Measurements from ENCODE around the gene MDK.
"Not testable (repeated sequence)": the region's sequence is repeated elsewhere in the genome, so short reads cannot be mapped to it uniquely, and the experiment has no call there.

Gene MDK

DNA sequence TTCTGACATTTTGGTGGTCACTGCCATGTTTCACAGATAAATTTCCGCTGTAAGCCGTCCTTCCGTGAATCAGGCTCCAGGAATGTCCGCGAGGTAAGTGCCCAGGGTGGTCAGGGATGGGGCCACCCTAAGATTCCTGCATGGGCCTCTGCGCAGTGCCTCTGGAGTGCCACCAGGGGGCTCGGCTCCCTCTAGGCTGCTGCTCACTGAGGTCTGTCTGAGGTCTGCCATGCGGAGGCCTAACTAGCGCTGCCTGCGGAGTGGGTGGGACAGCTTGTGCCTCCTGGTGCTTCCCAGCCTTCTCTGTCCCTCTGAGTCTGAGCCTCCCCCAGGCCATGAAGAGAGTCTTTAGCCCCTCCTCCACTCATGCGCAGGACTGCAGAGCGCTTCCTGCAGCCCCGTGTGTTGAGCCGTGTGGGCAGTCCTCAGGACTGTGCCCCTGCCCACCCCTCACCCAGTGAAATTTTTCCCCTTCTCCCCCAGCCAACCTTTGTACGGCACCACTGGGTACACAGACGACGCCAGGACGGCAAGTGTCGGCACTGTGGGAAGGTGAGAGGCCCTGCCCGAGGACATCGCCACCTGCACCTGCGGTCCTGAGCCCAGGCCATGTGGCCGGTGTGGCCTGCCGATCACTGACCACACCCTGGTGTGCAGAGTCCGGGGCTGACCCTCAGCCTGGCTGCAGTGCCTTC lies 11.9 kb upstream of the MDK start:
- no peak for DNase-seq (ENCODE audit: low spot score)

DNA sequence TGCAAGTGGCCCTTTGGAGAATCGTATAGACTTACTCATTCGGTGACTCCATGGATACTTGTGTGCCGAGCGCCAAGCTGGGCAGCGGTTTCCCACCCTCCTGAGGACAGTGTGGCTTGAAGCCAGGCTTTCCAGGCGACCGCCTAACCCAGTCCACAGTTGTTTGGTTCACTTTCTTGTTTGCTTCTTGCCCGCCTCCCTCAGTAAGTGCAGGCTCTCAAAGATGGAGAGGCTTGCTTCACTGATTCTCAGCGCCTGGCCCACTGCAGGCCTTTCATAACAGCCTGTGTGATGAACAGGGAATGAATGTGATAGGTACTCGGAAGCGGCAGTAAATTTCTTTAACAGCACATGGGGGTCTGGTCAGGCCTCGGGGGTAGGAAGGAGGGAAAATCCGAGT lies 11.2 kb upstream of the MDK start:
- no peak for DNase-seq (ENCODE audit: low spot score)

DNA sequence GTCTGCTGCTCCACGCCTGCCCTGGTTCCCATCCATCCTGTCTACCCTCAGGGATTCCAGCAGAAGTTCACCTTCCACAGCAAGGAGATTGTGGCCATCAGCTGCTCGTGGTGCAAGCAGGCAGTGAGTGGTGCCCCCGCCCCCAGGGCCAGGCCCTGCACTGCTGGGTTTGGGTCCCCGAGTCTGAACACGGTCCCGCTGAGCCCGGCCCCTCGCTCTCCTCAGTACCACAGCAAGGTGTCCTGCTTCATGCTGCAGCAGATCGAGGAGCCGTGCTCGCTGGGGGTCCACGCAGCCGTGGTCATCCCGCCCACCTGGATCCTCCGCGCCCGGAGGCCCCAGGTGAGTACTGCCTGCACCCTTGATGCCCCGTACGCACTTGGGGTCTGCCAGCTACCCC lies 10.2 kb upstream of the MDK start:
- not testable (repeated sequence) for DNase-seq (ENCODE audit: low spot score)

DNA sequence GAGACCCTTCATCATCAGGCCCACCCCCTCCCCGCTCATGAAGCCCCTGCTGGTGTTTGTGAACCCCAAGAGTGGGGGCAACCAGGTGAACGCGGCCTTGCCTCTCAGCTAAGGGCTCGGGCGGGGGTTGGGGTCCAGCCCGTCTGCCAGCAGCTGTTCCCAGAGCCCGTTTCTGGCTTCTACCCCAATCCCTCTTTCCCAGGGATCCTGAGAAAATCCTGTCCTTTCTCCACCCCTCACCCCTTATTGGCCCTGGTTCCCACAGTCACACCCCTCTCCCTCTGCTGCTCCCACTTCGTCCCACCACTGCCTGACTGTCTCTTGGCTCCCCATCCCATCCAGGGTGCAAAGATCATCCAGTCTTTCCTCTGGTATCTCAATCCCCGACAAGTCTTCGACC lies 9.4 kb upstream of the MDK start:
- no peak for DNase-seq (ENCODE audit: low spot score)

DNA sequence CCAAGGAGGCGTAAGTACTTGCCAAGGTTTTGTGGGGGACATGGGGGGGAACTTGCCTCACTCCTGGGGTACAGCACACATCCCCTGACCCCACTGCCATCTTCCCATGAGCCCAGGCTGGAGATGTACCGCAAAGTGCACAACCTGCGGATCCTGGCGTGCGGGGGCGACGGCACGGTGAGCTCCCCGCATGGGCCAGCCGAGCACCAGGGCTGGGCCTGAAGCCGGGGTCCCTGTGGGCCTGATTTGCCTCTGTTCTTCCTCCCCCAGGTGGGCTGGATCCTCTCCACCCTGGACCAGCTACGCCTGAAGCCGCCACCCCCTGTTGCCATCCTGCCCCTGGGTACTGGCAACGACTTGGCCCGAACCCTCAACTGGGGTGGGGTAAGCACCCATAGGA lies 9.0 kb upstream of the MDK start:
- DNase-seq (ENCODE audit: low spot score) = not testable (repeated sequence)

DNA sequence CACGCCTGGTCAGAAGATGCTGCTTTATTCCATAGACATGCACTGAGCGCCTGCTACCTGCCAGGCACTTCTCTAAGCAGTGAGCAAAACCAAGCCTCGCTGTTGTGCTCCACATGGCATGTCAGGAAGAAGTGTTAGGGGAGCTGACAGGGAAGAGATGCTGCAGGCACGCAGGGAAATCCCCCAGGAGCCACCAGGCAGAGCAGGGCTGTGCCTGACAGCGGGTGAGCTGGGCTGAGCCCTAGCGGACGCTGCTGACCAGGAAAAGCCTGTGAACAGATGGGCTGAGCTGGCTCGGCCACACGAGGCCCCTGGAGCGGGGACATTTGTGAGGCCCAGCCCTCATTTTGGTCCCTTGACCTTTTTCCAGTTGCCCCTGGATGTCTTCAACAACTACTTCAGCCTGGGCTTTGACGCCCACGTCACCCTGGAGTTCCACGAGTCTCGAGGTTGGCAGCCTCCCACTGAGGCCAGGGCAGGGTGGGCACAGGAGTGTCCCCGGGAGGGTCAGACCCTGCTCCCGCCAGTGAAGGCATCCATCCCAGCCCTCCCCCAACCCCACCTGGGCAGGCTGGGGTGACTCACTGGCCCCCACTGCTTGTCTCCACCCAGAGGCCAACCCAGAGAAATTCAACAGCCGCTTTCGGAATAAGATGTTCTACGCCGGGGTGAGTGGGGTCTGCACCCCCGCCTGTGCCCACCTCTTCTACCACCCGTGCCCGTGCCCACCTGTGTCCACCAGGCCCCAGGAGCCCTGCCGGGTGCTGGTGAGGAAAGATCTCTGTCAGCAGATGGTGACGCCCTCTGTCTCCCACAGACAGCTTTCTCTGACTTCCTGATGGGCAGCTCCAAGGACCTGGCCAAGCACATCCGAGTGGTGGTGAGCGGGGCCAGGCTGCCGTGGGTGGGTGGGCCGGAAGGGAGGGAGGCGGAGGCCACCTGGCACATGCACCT lies 7.4 kb upstream of the MDK start:
- DNase-seq (ENCODE audit: low spot score) = no peak

DNA sequence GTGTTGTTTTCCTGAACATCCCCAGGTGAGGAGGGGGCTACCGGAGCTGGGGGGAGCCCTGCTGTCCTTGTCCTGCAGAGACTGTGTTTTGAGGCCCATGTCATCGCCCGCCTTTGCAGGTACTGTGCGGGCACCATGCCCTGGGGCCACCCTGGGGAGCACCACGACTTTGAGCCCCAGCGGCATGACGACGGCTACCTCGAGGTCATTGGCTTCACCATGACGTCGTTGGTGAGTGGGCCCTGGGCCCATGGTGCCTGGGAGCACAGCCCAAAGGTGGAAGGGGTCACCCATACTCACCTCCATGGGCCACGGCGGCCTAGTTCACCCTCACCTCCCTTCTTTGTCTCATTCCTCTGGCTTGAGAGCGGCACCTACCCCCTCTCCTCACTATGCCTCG lies 6.7 kb upstream of the MDK start:
- no peak for DNase-seq (ENCODE audit: low spot score)

DNA sequence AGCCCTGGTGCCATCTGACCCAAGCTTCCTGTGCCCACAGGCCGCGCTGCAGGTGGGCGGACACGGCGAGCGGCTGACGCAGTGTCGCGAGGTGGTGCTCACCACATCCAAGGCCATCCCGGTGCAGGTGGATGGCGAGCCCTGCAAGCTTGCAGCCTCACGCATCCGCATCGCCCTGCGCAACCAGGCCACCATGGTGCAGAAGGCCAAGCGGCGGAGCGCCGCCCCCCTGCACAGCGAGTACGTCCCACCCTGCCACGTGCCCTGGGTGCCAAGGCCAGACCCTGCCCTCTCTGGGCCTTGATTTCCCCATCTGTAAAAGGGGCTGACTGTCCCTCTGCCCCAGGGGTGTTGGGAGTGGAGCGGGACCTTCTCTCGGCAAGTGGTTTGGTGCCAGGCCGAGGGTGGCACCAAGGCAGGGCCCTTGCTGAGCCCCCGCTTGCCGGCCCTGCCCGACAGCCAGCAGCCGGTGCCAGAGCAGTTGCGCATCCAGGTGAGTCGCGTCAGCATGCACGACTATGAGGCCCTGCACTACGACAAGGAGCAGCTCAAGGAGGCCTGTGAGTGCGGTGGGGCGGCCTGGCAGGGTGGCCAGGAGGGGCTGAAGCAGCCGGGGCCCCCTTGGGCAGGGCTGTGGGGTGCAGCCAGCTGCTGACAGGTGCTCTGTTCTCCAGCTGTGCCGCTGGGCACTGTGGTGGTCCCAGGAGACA lies 5.9 kb upstream of the MDK start:
- DNase-seq (ENCODE audit: low spot score) = no peak

DNA sequence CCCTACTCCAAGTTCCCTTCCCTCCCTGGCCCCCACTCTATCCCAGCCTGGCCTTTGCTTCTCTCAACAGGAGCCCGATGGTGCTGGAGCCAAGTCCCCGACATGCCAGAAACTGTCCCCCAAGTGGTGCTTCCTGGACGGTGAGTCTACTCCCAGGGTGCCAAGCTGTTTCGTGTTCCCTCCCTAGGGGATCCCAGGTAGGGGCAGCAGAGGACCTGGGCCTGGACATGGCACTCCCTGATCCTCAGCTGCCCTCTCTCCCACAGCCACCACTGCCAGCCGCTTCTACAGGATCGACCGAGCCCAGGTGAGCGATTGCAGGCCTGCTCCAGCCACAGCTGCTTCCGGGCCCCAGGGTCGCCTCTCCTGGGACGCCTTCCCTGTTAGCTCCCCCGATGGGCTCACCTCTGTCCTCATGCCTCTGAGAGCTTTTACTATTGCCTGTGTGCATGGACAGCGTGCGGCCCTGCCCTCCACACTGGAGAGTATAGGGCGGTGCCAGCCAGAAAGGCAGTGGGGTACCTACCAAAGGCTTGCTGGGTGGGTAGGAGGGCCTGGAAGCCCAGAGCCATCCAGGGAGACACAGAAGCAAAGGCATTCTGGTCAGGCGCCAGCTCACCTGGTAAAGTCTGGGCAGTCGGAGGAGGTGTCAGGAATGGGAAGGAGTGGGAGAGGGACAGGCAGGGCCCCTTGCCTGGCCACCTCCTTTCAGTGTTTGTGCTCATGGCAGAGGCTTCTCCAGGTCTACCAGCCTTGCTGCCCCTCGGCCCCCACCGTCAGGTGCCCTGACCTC lies 5.0 kb upstream of the MDK start:
- no peak for DNase-seq (ENCODE audit: low spot score)

DNA sequence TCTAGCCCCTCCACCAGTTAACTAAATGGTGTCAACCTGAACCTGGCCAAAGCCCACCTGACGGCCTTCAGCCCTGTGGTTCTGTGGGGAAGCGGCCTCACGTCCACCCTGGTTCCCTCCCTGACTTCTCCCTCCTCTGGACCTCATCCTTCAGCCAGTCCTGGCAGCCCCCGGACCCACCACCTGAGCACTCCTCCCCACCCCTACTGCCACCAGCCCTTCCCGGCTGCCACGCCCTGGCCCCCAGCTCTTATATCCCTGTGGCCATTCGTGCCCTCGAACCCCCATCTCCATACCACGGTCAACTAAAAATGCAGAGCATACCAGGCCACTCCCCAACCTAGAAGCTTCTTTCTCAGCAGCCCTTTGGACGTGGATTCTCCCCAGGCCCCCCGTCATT lies 4.2 kb upstream of the MDK start:
- DNase-seq (ENCODE audit: low spot score) = no peak

DNA sequence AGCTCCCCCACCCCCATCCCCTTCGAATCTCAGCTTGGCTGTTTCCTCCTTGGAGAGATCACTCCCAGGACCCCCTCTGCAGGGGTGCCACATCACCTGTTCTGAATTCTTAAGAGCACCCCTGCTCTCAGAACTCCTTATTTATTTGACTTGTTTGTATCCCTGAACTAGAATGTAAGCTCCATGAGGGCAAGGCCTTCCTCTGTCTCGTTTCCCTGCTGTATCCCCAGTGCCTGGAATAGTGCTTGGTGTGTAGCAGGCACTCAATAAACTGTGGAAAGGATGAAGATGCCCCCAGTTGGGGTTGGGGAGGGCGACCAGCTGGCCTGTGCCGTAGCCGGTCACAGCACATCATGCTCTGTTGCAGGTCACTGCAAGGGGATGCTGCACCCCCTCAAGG lies 3.6 kb upstream of the MDK start:
- DNase-seq (ENCODE audit: low spot score) = no peak

DNA sequence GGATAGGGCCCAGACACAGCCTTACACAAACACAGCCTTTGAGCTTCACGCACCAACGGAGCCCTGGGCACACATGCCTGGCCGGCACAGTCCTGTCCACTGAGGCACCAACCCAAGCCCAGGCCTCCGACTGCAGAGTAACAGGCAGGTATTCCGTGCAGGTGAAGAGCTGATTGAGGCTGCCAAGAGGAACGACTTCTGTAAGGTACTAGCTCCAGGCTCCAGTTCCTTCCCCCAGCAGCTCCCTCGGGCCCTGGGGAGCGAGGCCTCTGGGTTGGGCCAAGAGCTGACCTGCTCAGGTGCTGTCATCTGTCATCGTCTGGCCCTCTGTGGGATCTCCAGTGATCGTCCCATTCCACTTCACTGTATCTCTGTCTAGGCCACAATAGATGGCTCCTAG lies 3.2 kb upstream of the MDK start:
- DNase-seq (ENCODE audit: low spot score) = no peak

DNA sequence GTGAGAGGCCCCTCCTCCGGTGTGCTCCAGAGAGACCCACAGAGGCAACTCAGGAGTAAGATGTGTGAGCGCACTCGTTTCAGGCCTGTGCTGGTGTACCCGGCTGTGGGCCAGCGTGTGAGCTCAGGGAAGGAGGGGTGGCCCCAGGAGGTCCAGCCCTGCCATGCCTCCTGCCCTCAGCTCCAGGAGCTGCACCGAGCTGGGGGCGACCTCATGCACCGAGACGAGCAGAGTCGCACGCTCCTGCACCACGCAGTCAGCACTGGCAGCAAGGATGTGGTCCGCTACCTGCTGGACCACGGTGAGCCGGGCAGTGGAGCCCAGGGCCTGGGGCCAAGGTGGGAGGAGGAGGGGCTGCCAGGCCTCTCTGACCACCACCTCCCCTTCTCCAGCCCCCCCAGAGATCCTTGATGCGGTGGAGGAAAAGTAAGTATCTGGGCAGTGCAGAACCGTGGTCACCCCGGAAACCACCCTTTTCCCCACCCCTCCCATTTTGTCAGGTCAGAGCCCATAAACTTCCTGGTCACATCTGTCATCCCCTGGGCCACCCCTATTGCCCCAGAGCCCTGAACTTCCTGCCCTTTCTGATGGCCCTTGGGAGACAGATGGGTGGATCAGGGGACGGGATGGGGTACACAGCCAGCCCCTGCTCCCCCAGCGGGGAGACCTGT lies 2.5 kb upstream of the MDK start:
- no peak for DNase-seq (ENCODE audit: low spot score)

DNA sequence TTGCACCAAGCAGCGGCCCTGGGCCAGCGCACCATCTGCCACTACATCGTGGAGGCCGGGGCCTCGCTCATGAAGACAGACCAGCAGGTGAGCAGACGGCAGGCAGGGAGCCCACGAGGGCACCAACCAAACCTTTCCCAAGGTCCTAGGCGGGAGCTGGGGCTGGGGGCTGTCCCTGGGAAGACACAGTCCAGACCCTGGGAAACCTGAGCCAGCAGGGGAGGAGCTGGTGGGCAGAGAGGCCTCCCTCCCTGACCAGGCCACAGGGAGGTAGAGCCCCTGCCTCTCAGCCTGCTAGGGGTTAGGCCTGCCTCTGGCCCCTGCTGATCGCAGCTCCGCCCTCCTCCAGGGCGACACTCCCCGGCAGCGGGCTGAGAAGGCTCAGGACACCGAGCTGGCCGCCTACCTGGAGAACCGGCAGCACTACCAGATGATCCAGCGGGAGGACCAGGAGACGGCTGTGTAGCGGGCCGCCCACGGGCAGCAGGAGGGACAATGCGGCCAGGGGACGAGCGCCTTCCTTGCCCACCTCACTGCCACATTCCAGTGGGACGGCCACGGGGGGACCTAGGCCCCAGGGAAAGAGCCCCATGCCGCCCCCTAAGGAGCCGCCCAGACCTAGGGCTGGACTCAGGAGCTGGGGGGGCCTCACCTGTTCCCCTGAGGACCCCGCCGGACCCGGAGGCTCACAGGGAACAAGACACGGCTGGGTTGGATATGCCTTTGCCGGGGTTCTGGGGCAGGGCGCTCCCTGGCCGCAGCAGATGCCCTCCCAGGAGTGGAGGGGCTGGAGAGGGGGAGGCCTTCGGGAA lies 1.8 kb upstream of the MDK start:
- not testable (repeated sequence) for DNase-seq (ENCODE audit: low spot score)

DNA sequence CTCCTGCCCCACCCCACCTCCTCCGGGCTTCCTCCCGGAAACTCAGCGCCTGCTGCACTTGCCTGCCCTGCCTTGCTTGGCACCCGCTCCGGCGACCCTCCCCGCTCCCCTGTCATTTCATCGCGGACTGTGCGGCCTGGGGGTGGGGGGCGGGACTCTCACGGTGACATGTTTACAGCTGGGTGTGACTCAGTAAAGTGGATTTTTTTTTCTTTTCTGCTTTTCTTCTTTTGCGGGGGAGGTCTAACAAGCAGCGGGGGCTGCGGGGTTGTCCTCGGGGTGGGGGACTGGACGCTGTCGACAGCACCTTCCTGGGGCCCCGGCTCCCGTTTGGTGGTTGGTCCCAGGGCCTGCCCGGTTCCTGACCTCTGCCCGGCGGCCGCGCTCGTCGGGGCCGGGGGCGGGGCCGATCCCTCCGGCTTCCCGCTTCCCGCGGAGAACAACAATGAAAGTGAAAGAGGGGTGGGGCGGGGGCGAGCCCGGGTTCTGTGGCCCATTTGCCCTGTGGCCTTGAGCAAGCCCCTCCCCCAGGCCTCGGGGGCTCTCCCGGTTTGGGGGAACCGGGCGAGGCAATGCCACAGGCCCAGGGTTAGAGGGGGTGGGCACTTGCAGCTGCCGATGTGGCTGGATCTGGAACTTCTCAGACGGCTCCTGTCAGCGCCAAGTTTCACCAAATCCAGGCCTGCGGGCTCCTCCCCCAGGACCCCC lies 975 bp upstream of the MDK start:
- peak; percentile 41 for DNase-seq (ENCODE audit: low spot score)

DNA sequence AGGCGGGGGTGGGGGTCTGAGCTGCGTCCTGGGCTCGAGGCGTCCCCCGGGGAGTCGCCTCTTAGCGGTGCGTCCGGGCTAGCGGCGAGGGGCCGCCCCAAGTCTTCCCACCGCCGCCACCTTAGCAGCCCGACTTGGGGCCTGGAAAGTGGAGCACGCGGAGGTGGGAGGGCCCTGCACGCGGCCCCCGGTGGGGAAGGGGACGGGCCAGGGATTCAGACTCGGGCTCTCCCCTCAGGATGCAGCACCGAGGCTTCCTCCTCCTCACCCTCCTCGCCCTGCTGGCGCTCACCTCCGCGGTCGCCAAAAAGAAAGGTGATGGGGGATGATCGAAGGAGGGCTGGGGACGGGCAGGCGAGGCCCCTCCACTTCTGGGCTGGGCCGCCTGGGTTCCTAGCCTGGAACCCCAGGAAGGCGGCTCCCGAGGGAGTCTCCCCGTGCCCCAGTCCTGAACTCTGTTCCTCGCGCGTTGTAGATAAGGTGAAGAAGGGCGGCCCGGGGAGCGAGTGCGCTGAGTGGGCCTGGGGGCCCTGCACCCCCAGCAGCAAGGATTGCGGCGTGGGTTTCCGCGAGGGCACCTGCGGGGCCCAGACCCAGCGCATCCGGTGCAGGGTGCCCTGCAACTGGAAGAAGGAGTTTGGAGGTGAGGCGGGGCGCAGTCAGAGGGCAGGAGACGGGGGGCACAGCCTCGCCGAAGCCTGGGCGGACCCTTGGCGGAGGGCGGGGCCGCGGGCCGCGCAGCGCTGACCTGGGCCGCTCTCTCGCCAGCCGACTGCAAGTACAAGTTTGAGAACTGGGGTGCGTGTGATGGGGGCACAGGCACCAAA lies 563 bp downstream of the MDK start:
- DNase-seq (ENCODE audit: low spot score) = no peak

DNA sequence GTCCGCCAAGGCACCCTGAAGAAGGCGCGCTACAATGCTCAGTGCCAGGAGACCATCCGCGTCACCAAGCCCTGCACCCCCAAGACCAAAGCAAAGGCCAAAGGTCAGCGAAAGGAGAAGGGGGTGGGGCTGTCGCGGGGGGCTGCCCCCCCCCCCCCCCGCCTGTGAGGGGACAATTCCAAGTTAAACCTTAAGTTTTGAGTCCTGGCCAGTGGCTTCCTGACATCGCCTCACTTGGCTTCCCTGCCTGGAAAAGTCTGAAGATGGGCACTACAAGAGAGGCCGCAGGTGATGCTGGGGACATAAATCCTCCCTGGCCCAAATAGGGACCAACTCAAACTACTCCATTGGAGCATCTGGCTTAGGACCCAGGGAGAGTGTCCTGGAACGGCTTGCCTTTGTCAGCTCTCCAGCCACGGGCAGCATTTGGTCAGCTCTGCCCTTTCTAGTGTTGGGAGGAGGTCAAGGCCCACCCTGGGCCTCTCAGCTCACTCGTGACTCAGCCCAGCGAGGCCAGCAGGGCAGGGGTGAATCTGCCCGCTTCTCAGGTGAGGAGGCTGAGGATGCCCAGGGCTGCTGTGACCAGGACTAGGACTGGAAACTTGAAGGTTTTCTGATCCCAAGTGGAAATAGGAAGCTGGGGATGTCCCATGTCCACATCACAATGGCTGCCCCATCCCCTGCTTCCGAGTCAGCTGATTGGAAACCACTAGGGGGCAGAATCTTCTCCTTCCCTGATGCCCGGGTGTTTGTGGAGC lies 1.4 kb downstream of the MDK start:
- DNase-seq (ENCODE audit: low spot score) = peak; percentile 65

DNA sequence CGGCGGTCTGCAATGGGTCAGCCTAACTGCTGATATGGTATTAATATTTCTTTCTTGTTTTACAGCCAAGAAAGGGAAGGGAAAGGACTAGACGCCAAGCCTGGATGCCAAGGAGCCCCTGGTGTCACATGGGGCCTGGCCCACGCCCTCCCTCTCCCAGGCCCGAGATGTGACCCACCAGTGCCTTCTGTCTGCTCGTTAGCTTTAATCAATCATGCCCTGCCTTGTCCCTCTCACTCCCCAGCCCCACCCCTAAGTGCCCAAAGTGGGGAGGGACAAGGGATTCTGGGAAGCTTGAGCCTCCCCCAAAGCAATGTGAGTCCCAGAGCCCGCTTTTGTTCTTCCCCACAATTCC lies 1.9 kb downstream of the MDK start:
- no peak for DNase-seq (ENCODE audit: low spot score)
